GM18508 (cell line): ENCODE measurements around the gene GALNT9.

Experiments used
- ATAC-seq: cut with Tn5 transposase; IDR thresholded peaks from one replicate; pipeline ENCODE4 v1.9.1; 2021; ENCODE audit warnings: moderate number of reproducible peaks; ENCODE audit not compliant: insufficient read depth, unreplicated experiment

Gene GALNT9

GRCh38 chr12:132345561-132346200 is 16.3 kb upstream of the GALNT9 start:
- no peak for ATAC-seq

- no peak for ATAC-seq
Measured at GRCh38 chr12:132345126-132345525, 15.7 kb upstream of the GALNT9 start.

- no peak for ATAC-seq
Measured at GRCh38 chr12:132344601-132345000, 15.2 kb upstream of the GALNT9 start.

GRCh38 chr12:132344181-132344580 is 14.8 kb upstream of the GALNT9 start:
- ATAC-seq = no peak

GRCh38 chr12:132343294-132344004 is 14.1 kb upstream of the GALNT9 start:
- ATAC-seq = no peak

- no peak for ATAC-seq
Measured at GRCh38 chr12:132342251-132343227, 13.2 kb upstream of the GALNT9 start.

GRCh38 chr12:132341318-132342050 is 12.1 kb upstream of the GALNT9 start:
- no peak for ATAC-seq

- no peak for ATAC-seq
Measured at GRCh38 chr12:132340266-132341035, 11.1 kb upstream of the GALNT9 start.

- ATAC-seq = no peak
Measured at GRCh38 chr12:132339856-132340255, 10.5 kb upstream of the GALNT9 start.

- no peak for ATAC-seq
Measured at GRCh38 chr12:132338781-132339180, 9.4 kb upstream of the GALNT9 start.

- no peak for ATAC-seq
Measured at GRCh38 chr12:132338311-132338710, 8.9 kb upstream of the GALNT9 start.

- ATAC-seq = no peak
Measured at GRCh38 chr12:132337557-132337956, 8.2 kb upstream of the GALNT9 start.

- no peak for ATAC-seq
Measured at GRCh38 chr12:132336451-132337413, 7.3 kb upstream of the GALNT9 start.

- ATAC-seq = no peak
Measured at GRCh38 chr12:132335179-132335756, 5.9 kb upstream of the GALNT9 start.

GRCh38 chr12:132333766-132334165 is 4.4 kb upstream of the GALNT9 start:
- ATAC-seq = no peak

- ATAC-seq = no peak
Measured at GRCh38 chr12:132333273-132333672, 3.9 kb upstream of the GALNT9 start.

GRCh38 chr12:132330549-132330881 is 1.1 kb upstream of the GALNT9 start:
- no peak for ATAC-seq
